Gastrocnemius medialis (tissue), 4 donors: ENCODE measurements around the gene RDH5. TPM values are rescaled to one million over a fixed set of nuclear protein-coding genes. Genes with fewer than 3 reads are reported as not detected.
A peak's percentile ranks its signal among the peaks of the same experiment; 100 is the strongest.

ENCODE experiments used
- ATAC-seq, 2 donors: fragments of 150-250 bp; one replicate each; pipeline ENCODE4 v1.9.1; 2016
- DNase-seq, 2 donors: peaks; one replicate each; pipeline ENCODE4 v3.0.0-alpha.2; 2019
- H3K27ac ChIP-seq, 4 donors: fragments of 200-600 bp; sonication (generic); 1 replicate in 1 of 4; 2 replicates in 3 of 4; pipeline ENCODE4 v1.5.1; 2016 to 2018; ENCODE audit warnings: mild to moderate bottlenecking in 2 of 4, moderate library complexity in 1 of 4
- H3K27me3 ChIP-seq, 3 donors: fragments of 200-600 bp; sonication (generic) in 2 of 3; 1 replicate in 1 of 3; 2 replicates in 2 of 3; pipeline versions ENCODE4 v1.5.1 to v1.6.0; 2016 to 2019; ENCODE audit warnings: mild to moderate bottlenecking in 1 of 3, moderate library complexity in 1 of 3
- H3K36me3 ChIP-seq, 2 donors: fragments of 200-600 bp; sonication (generic) in 1 of 2; one replicate each; pipeline ENCODE4 v1.5.1; 2017 to 2018
- H3K4me1 ChIP-seq, 2 donors: fragments of 200-600 bp; sonication (generic) in 1 of 2; one replicate each; pipeline ENCODE4 v1.5.1; 2016 to 2017; ENCODE audit warnings: mild to moderate bottlenecking in 2 of 2
- H3K4me3 ChIP-seq, 4 donors: fragments of 200-600 bp; sonication (generic) in 3 of 4; 1 replicate in 1 of 4; 2 replicates in 3 of 4; pipeline ENCODE4 v1.5.1; 2016 to 2019; ENCODE audit warnings: mild to moderate bottlenecking in 2 of 4
- H3K9me3 ChIP-seq, 3 donors: fragments of 200-600 bp; sonication (generic) in 2 of 3; 1 replicate in 1 of 3; 2 replicates in 2 of 3; pipeline ENCODE4 v1.5.1; 2016 to 2019
- POLR2A ChIP-seq, 2 donors: fragments of 450-650 bp; IDR thresholded peaks; one replicate each; pipeline ENCODE4 v1.6.1; 2017; ENCODE audit warnings: antibody characterized with exemption in 2 of 2, mild to moderate bottlenecking in 2 of 2, moderate library complexity in 2 of 2
- in situ Hi-C, 4 donors: fragments of 200-750 bp; cut with MboI; loops; one replicate each; pipeline versions ENCODE4 v1.15.0 to v1.8.0; 2017; ENCODE audit warnings: low sequenced_read_pairs in 4 of 4
- intact Hi-C: fragments of 100-400 bp; cut with DNase I; formaldehyde crosslinking; loops from one replicate; pipeline ENCODE4 v1.15.1; 2023; ENCODE audit warnings: low total_unique reads
- total RNA-seq, 4 donors: library from RNA; depleted of rRNA; stranded (reverse); fragments of >200 nt; gene quantifications; one replicate each; pipeline versions ENCODE4 v1.1.0 to v1.2.3, GENCODE V29; 2016
- TF ChIP-seq, protein P1 (sequence below), 5 experiments: fragments of 450-650 bp in 3 of 5; fragments of 200-600 bp in 2 of 5; sonication (generic) in 2 of 5; IDR thresholded peaks in 4 of 5; conservative IDR thresholded peaks in 1 of 5; 1 replicate in 4 of 5; 2 replicates in 1 of 5; pipeline ENCODE4 v1.5.1; 2016 to 2019; ENCODE audit warnings: antibody characterized with exemption in 5 of 5, mild to moderate bottlenecking in 3 of 5, moderate library complexity in 3 of 5

Gene RDH5
- total RNA-seq, 4 donors from 2014 or later = 3.8 to 10.3 (median 7.5) TPM

DNA sequence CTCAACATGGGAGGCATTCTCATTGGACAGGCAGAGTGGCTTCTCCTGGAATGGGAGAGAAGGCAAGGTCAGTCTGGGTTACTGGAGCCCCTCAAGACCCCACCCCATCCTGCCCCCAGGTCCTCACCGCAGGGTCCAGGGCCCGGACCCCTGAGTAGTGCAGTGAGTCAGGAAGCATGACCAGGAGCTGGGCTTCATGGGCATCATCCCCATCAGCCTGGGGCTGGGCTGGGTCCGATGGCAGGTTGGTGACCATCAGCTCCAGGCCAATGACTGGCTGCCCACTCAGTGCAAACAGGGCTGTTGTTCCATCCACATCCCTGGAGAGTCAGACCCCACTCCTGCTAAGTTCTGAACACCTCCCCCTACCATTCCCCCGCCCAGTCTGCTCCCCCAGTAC lies 25.5 kb upstream of the RDH5 start:
- Histone ChIP-seq H3K27ac (peak overlapping the region in 2 of 4 donors; percentile 42 to 48), H3K27me3 (no peaks in the 10 kb centered on the region), H3K4me1 (peaks cover 0 to under 1% of the 10 kb centered on the region in 2 donors), H3K4me3 (no peak overlapping the region), H3K36me3 (peaks cover 0 to 85% of the 10 kb centered on the region in 2 donors), H3K9me3 (no peaks in the 10 kb centered on the region)
- in situ Hi-C loops = no loop called here
- DNase-seq (peak in 1 of 2 donors; percentile 8), ATAC-seq (no peak)
- intact Hi-C loops = no loop called here
- no peak for TF ChIP-seq POLR2A (IDR thresholded peaks at IDR 0.05)
- TF ChIP-seq, protein P1, sequence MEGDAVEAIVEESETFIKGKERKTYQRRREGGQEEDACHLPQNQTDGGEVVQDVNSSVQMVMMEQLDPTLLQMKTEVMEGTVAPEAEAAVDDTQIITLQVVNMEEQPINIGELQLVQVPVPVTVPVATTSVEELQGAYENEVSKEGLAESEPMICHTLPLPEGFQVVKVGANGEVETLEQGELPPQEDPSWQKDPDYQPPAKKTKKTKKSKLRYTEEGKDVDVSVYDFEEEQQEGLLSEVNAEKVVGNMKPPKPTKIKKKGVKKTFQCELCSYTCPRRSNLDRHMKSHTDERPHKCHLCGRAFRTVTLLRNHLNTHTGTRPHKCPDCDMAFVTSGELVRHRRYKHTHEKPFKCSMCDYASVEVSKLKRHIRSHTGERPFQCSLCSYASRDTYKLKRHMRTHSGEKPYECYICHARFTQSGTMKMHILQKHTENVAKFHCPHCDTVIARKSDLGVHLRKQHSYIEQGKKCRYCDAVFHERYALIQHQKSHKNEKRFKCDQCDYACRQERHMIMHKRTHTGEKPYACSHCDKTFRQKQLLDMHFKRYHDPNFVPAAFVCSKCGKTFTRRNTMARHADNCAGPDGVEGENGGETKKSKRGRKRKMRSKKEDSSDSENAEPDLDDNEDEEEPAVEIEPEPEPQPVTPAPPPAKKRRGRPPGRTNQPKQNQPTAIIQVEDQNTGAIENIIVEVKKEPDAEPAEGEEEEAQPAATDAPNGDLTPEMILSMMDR (IDR thresholded peaks at IDR 0.05 in 4 of 5, conservative IDR thresholded peaks at IDR 0.05 in 1 of 5) = no peak

GRCh38 chr12:55695349-55695748 lies 24.8 kb upstream of the RDH5 start:
- intact Hi-C loops = no loop called here
- peak in 1 of 2 donors; percentile 6 for DNase-seq
- H3K27ac ChIP-seq = peak overlapping the region in 2 of 4 donors; percentile 7 to 48

DNA sequence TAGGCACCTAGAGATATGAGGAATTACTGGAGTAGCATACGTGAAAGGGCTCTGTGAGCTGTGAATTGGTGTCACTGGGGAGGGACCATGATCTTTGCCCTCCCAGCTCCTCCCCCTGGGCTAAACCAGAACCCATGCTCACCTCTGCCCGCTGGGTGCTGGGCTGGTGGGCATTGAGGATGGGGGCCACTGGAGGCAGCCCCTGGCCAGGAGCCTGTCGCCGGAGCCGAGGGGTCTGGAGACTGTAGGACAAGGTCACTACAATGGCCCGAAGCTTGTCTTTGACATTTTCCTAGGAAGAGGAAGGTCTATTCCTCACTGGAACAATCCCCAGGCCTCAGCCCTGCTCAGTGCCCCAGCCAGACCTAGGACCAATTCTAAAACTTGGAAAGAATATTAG lies 24.1 kb upstream of the RDH5 start:
- H3K27me3 ChIP-seq = no peaks in the 10 kb centered on the region
- DNase-seq = peak in 1 of 2 donors; percentile 6
- peaks cover 0 to 83% of the 10 kb centered on the region in 2 donors for H3K36me3 ChIP-seq
- H3K4me1 ChIP-seq = peaks cover 14% of the 10 kb centered on the region in 2 donors
- TF ChIP-seq, protein P1 (IDR thresholded peaks at IDR 0.05 in 4 of 5, conservative IDR thresholded peaks at IDR 0.05 in 1 of 5) = no peak
- no peak for TF ChIP-seq POLR2A (IDR thresholded peaks at IDR 0.05)
- no peak overlapping the region for H3K4me3 ChIP-seq
- intact Hi-C loops (no loop called here), in situ Hi-C loops (no loop called here)
- no peaks in the 10 kb centered on the region for H3K9me3 ChIP-seq
- H3K27ac ChIP-seq = peak overlapping the region in 3 of 4 donors; percentile 40 to 96 (median 48)
- ATAC-seq = no peak

More at GRCh38 chr12:55695349-55695748, 24.8 kb upstream of the RDH5 start:
- peaks cover 0 to 85% of the 10 kb centered on the region in 2 donors for H3K36me3 ChIP-seq
- peaks cover 6 to 7% of the 10 kb centered on the region in 2 donors for H3K4me1 ChIP-seq
- no peak for TF ChIP-seq POLR2A (IDR thresholded peaks at IDR 0.05)
- TF ChIP-seq, protein P1 (IDR thresholded peaks at IDR 0.05 in 4 of 5, conservative IDR thresholded peaks at IDR 0.05 in 1 of 5) = no peak
- H3K27me3 ChIP-seq = no peaks in the 10 kb centered on the region
- in situ Hi-C loops = no loop called here
- no peaks in the 10 kb centered on the region for H3K9me3 ChIP-seq
- ATAC-seq = no peak
- no peak overlapping the region for H3K4me3 ChIP-seq

DNA sequence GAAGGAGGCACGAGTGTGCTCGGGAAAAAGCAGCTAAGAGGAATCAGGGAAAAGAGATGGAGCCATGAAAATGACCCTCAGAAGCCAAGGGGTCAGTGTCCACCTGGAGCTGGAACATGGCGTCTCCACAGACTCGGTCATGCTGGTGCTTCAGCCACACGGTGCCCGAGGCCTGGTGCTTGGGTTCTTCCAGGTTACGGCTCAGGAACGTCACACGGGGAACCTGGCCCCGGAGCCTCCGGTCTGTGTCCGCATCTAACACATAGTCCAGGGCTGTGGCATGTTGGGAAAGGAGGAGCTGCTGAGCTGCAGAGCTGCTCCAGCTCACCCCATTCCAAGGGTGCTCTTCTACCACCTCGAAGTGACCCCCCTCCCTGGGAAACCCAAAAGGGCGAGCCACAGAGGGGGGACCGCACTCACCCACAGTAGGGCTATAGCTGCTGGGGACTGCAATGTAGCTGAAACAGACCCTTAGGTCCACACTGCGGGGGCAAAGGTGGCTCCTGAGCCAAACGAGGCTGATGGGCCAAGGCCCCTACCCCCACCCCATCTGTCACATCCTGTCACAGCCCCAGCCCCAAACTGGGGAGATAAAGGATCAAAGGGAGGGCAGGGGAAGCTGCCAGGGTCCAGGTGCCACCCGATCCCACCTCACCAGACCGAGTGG lies 23.3 kb upstream of the RDH5 start:
- Histone ChIP-seq H3K36me3 (peaks cover 0 to 76% of the 10 kb centered on the region in 2 donors), H3K9me3 (no peaks in the 10 kb centered on the region), H3K4me3 (no peak overlapping the region), H3K27me3 (no peaks in the 10 kb centered on the region), H3K27ac (peak overlapping the region; percentile 40 to 96 (median 88)), H3K4me1 (peaks cover 22% of the 10 kb centered on the region in 2 donors)
- no peak for ATAC-seq
- intact Hi-C loops = loop anchor here (1.0 kb wide), 1 partner anchor 11 kb away; no protein-coding TSS in a partner anchor
- no peak for TF ChIP-seq POLR2A (IDR thresholded peaks at IDR 0.05)
- TF ChIP-seq, protein P1 (IDR thresholded peaks at IDR 0.05 in 4 of 5, conservative IDR thresholded peaks at IDR 0.05 in 1 of 5) = no peak
- in situ Hi-C loops = no loop called here
- peak in 1 of 2 donors; percentile 10 for DNase-seq
